ENCODE results near the gene DR1. TPM values are rescaled to one million over a fixed set of nuclear protein-coding genes. Genes with fewer than 3 reads are reported as not detected.

The DR1 gene
- total and polyA plus RNA-seq, 2 of the 13 experiments (the other 11 are each of a cell fraction or from before 2014, with no cell fraction given) = 17.8 to 42.3 TPM

- CTCF ChIA-PET (ENCODE audit: low intra/inter-chr PET ratio, low total read pairs) = no interaction called here
- TF ChIP-seq CEBPB (IDR thresholded peaks at IDR 0.05; ENCODE audit: borderline replicate concordance, low read depth, low read length) (peak; percentile 58; the same call in 1 of the 2 replicates), ZNF362 (CRISPR knock-in tag; IDR thresholded peaks at IDR 0.05; ENCODE audit: borderline replicate concordance) (no peak)
- no peaks in the 10 kb centered on the region for H4K20me1 ChIP-seq (ENCODE audit: insufficient read depth, low read length)
- FAIRE-seq = no peak
- H3K27ac ChIP-seq (ENCODE audit: extremely low read length, insufficient read depth, low read length) = no peak overlapping the region
- DNase-seq (ENCODE audit: low spot score) = no peak
- peaks cover 2% of the 10 kb centered on the region for H3K79me2 ChIP-seq (ENCODE audit: insufficient read depth, low read length)
- no peaks in the 10 kb centered on the region for H3K9me3 ChIP-seq (ENCODE audit: low read length)
- no peaks in the 10 kb centered on the region for H3K4me1 ChIP-seq (ENCODE audit: insufficient read depth, low read length)
- no peaks in the 10 kb centered on the region; a peak in 1 of 5 replicates for H3K27me3 ChIP-seq (ENCODE audit: control insufficient read depth in 1 of 2, insufficient read depth in 2 of 2, low read length in 2 of 2)
- H3K4me2 ChIP-seq (ENCODE audit: low read depth, low read length) = no peak overlapping the region
- 99% methylated on average over 2 of the region's 2 CpGs for WGBS (ENCODE audit: low lambda C conversion rate)
- no peak for ATAC-seq
- peaks cover 2 to 26% of the 10 kb centered on the region in 2 experiments; a peak in 4 of 5 replicates for H3K36me3 ChIP-seq (replicated peaks in 1 of 2; ENCODE audit: control insufficient read depth in 1 of 2, insufficient read depth in 2 of 2, low read length in 2 of 2)
- no peak overlapping the region for H3K9ac ChIP-seq (ENCODE audit: insufficient read depth, low read depth, low read length)
- intact Hi-C loops (cut with micrococcal nuclease; ENCODE audit: unreplicated experiment) (no loop called here), in situ Hi-C loops (cut with HindIII; ENCODE audit: extremely low pct_ligation_motif_present, low pct_unique_long_range_greater_than_20kb) (no loop called here)
- BruUV-seq (replicated peaks) = no TSS peak
- POLR2A ChIA-PET = no interaction called here
- H3K4me3 ChIP-seq (replicated peaks in 1 of 3; ENCODE audit: insufficient read depth in 1 of 3, low read depth in 2 of 3, low read length in 3 of 3) = no peak overlapping the region
- H2AFZ ChIP-seq (ENCODE audit: low read length) = no peak overlapping the region
Measured at GRCh38 chr1:93365813-93366212, 20.1 kb downstream of the DR1 start.

- no peaks in the 10 kb centered on the region for H3K4me1 ChIP-seq (ENCODE audit: insufficient read depth, low read length)
- no peak for DNase-seq (ENCODE audit: low spot score)
- peaks cover 0 to 5% of the 10 kb centered on the region in 2 experiments; a peak in 3 of 5 replicates for H3K36me3 ChIP-seq (replicated peaks in 1 of 2; ENCODE audit: control insufficient read depth in 1 of 2, insufficient read depth in 2 of 2, low read length in 2 of 2)
- WGBS (ENCODE audit: low lambda C conversion rate) = 97% methylated on average over 1 of the region's 1 CpG
- no peak overlapping the region for H3K4me2 ChIP-seq (ENCODE audit: low read depth, low read length)
- H4K20me1 ChIP-seq (ENCODE audit: insufficient read depth, low read length) = no peaks in the 10 kb centered on the region
- BruUV-seq (replicated peaks) = no TSS peak
- H3K9ac ChIP-seq (ENCODE audit: insufficient read depth, low read depth, low read length) = no peak overlapping the region
- ChIA-PET CTCF (ENCODE audit: low intra/inter-chr PET ratio, low total read pairs) (no interaction called here), POLR2A (no interaction called here)
- intact Hi-C loops (cut with micrococcal nuclease; ENCODE audit: unreplicated experiment) = no loop called here
- no peaks in the 10 kb centered on the region; a peak in 1 of 5 replicates for H3K27me3 ChIP-seq (ENCODE audit: control insufficient read depth in 1 of 2, insufficient read depth in 2 of 2, low read length in 2 of 2)
- in situ Hi-C loops (cut with HindIII; ENCODE audit: extremely low pct_ligation_motif_present, low pct_unique_long_range_greater_than_20kb) = no loop called here
- no peak overlapping the region for H2AFZ ChIP-seq (ENCODE audit: low read length)
- FAIRE-seq = no peak
- no peaks in the 10 kb centered on the region for H3K9me3 ChIP-seq (ENCODE audit: low read length)
- H3K27ac ChIP-seq (ENCODE audit: extremely low read length, insufficient read depth, low read length) = no peak overlapping the region
- no peak overlapping the region for H3K4me3 ChIP-seq (replicated peaks in 1 of 3; ENCODE audit: insufficient read depth in 1 of 3, low read depth in 2 of 3, low read length in 3 of 3)
- ATAC-seq = no peak
- H3K79me2 ChIP-seq (ENCODE audit: insufficient read depth, low read length) = no peaks in the 10 kb centered on the region
- TF ChIP-seq U2AF1 (optimal IDR thresholded peaks at IDR 0.05; ENCODE audit: low read depth, low read length) (no peak), STAG1 (CRISPR knock-in tag; IDR thresholded peaks at IDR 0.05) (no peak), NBN (conservative IDR thresholded peaks at IDR 0.05) (no peak), AFF4 (CRISPR knock-in tag; IDR thresholded peaks at IDR 0.05) (no peak), MAFK (conservative IDR thresholded peaks at IDR 0.05 in 1 of 2, IDR thresholded peaks at IDR 0.05 in 1 of 2; ENCODE audit: low read length in 2 of 2) (peak; percentile 39 to 79; a peak in 3 of 4 replicates), MAFF (IDR thresholded peaks at IDR 0.05; ENCODE audit: low read depth, low read length) (peak; percentile 51; the same call in 1 of the 2 replicates), GABPA (IDR thresholded peaks at IDR 0.05; ENCODE audit: low read depth, low read length) (no peak), GABPA (CRISPR knock-in tag; IDR thresholded peaks at IDR 0.05; ENCODE audit: low read depth) (no peak), CEBPZ (IDR thresholded peaks at IDR 0.05; ENCODE audit: low read length) (no peak)
Measured at GRCh38 chr1:93369734-93370133, 24.0 kb downstream of the DR1 start.

All from HepG2 (cell line).